Measurements from ENCODE around the gene CSNK1E. TPM values are rescaled to one million over a fixed set of nuclear protein-coding genes. Genes with fewer than 3 reads are reported as not detected.

The CSNK1E gene
- polyA plus RNA-seq, 1 donor (not counting 4 experiments of a cell fraction or from before 2014, with no cell fraction given): 168 TPM

GRCh38 chr22:38299770-38300102 lies 17.5 kb downstream of the CSNK1E start:
- no peak overlapping the region for H3K4me3 ChIP-seq (ENCODE audit: control insufficient read depth in 2 of 3, extremely low read depth in 1 of 3, insufficient read depth in 2 of 3, low read depth in 1 of 3, low read length in 3 of 3)
- H3K4me1 ChIP-seq (ENCODE audit: control insufficient read depth, extremely low read depth, insufficient read depth, low read length): peaks cover 37% of the 10 kb centered on the region
- H3K9ac ChIP-seq (ENCODE audit: control insufficient read depth, extremely low read depth, insufficient read depth, low read length): peak overlapping the region; percentile 36
- DNase-seq (ENCODE audit: low read depth, low spot score) (no peak), FAIRE-seq (no peak)
- dilution Hi-C loops (cut with MboI; ENCODE audit: extremely low pct_ligation_motif_present, low sequenced_read_pairs): no loop called here
- peaks cover 2% of the 10 kb centered on the region for H3K9me1 ChIP-seq (ENCODE audit: control insufficient read depth, extremely low read depth, insufficient read depth, low read length)
- TF ChIP-seq EZH2 (IDR thresholded peaks at IDR 0.05; ENCODE audit: low read length) (no peak), CTCF (optimal IDR thresholded peaks at IDR 0.05 in 1 of 3, IDR thresholded peaks at IDR 0.05 in 1 of 3, conservative IDR thresholded peaks at IDR 0.05 in 1 of 3; ENCODE audit: extremely low read depth in 1 of 3, insufficient read depth in 2 of 3, low read length in 3 of 3) (no peak)
- H3K27me3 ChIP-seq (ENCODE audit: control insufficient read depth, extremely low read depth, insufficient read depth, low read length): no peaks in the 10 kb centered on the region
- peaks cover 73% of the 10 kb centered on the region for H3K79me2 ChIP-seq (ENCODE audit: control insufficient read depth, insufficient read depth, low read length)
- peaks cover 24% of the 10 kb centered on the region for H4K20me1 ChIP-seq (ENCODE audit: control insufficient read depth, extremely low read depth, insufficient read depth, low read length)
- H3K36me3 ChIP-seq (ENCODE audit: control insufficient read depth in 2 of 2, extremely low read depth in 1 of 2, insufficient read depth in 2 of 2, low read length in 2 of 2): peaks cover 56 to 74% of the 10 kb centered on the region in 2 experiments
- peak overlapping the region; percentile 12 for H3K4me2 ChIP-seq (ENCODE audit: control insufficient read depth, extremely low read depth, insufficient read depth, low read depth, low read length)
- peak overlapping the region; percentile 77 for H3K27ac ChIP-seq (ENCODE audit: control insufficient read depth, insufficient read depth, low read length)
- H3K9me3 ChIP-seq (ENCODE audit: control insufficient read depth, low read depth, low read length): no peaks in the 10 kb centered on the region
- no peak overlapping the region for H2AFZ ChIP-seq (ENCODE audit: control insufficient read depth, low read length)

- H3K36me3 ChIP-seq (ENCODE audit: control insufficient read depth in 2 of 2, extremely low read depth in 1 of 2, insufficient read depth in 2 of 2, low read length in 2 of 2): peaks cover 57 to 73% of the 10 kb centered on the region in 2 experiments
- peak; percentile 98 for DNase-seq (ENCODE audit: low read depth, low spot score)
- peak; percentile 45 to 77 (median 48) for TF ChIP-seq CTCF (optimal IDR thresholded peaks at IDR 0.05 in 1 of 3, IDR thresholded peaks at IDR 0.05 in 1 of 3, conservative IDR thresholded peaks at IDR 0.05 in 1 of 3; ENCODE audit: extremely low read depth in 1 of 3, insufficient read depth in 2 of 3, low read length in 3 of 3)
- no peak for TF ChIP-seq EZH2 (IDR thresholded peaks at IDR 0.05; ENCODE audit: low read length)
- no peaks in the 10 kb centered on the region for H3K9me3 ChIP-seq (ENCODE audit: control insufficient read depth, low read depth, low read length)
- H2AFZ ChIP-seq (ENCODE audit: control insufficient read depth, low read length): no peak overlapping the region
- H3K9ac ChIP-seq (ENCODE audit: control insufficient read depth, extremely low read depth, insufficient read depth, low read length): peak overlapping the region; percentile 64
- H3K27ac ChIP-seq (ENCODE audit: control insufficient read depth, insufficient read depth, low read length): peak overlapping the region; percentile 77
- peak overlapping the region; percentile 35 for H3K4me2 ChIP-seq (ENCODE audit: control insufficient read depth, extremely low read depth, insufficient read depth, low read depth, low read length)
- H4K20me1 ChIP-seq (ENCODE audit: control insufficient read depth, extremely low read depth, insufficient read depth, low read length): peaks cover 17% of the 10 kb centered on the region
- H3K9me1 ChIP-seq (ENCODE audit: control insufficient read depth, extremely low read depth, insufficient read depth, low read length): peaks cover under 1% of the 10 kb centered on the region
- dilution Hi-C loops (cut with MboI; ENCODE audit: extremely low pct_ligation_motif_present, low sequenced_read_pairs): no loop called here
- FAIRE-seq: peak; percentile 83
- no peaks in the 10 kb centered on the region for H3K27me3 ChIP-seq (ENCODE audit: control insufficient read depth, extremely low read depth, insufficient read depth, low read length)
- H3K4me1 ChIP-seq (ENCODE audit: control insufficient read depth, extremely low read depth, insufficient read depth, low read length): peaks cover 37% of the 10 kb centered on the region
- peaks cover 60% of the 10 kb centered on the region for H3K79me2 ChIP-seq (ENCODE audit: control insufficient read depth, insufficient read depth, low read length)
- no peak overlapping the region for H3K4me3 ChIP-seq (ENCODE audit: control insufficient read depth in 2 of 3, extremely low read depth in 1 of 3, insufficient read depth in 2 of 3, low read depth in 1 of 3, low read length in 3 of 3)
These were observed 18.8 kb downstream of the CSNK1E start for GRCh38 chr22:38298312-38299005.
